Endodermal cell (in vitro differentiated cells): Measurements from ENCODE around the gene FNBP1. TPM values are rescaled to one million over a fixed set of nuclear protein-coding genes. Genes with fewer than 3 reads are reported as not detected.
"Not testable (repeated sequence)": the region's sequence is repeated elsewhere in the genome, so short reads cannot be mapped to it uniquely, and the experiment has no call there.

ENCODE experiments used
- DNase-seq: peaks from one replicate; pipeline ENCODE4 v3.0.0-alpha.2; 2017
- H3K27ac ChIP-seq: 2 replicates; pipeline ENCODE4 v1.5.1; 2013; ENCODE audit warnings: mild to moderate bottlenecking, low read depth, low read length, moderate library complexity
- H3K27me3 ChIP-seq: 2 replicates; pipeline ENCODE4 v1.6.1; 2013; ENCODE audit warnings: mild to moderate bottlenecking, low read length, moderate library complexity; ENCODE audit not compliant: insufficient read depth, control insufficient read depth, poor library complexity, severe bottlenecking
- H3K36me3 ChIP-seq: 2 replicates; pipeline ENCODE4 v1.7.0; 2013; ENCODE audit warnings: mild to moderate bottlenecking, low read length, moderate library complexity; ENCODE audit not compliant: control insufficient read depth, insufficient read depth
- H3K4me1 ChIP-seq: one replicate; pipeline ENCODE4 v1.7.0; 2013; ENCODE audit warnings: low read length; ENCODE audit not compliant: control insufficient read depth, insufficient read depth
- H3K4me3 ChIP-seq: 2 replicates; pipeline ENCODE4 v1.5.1; 2013; ENCODE audit warnings: mild to moderate bottlenecking, low read length, moderate library complexity
- H3K9ac ChIP-seq: 2 replicates; pipeline ENCODE4 v1.6.1; 2013; ENCODE audit warnings: mild to moderate bottlenecking, low read length, moderate library complexity; ENCODE audit not compliant: poor library complexity, severe bottlenecking; ENCODE audit errors: extremely low read depth
- H3K9me3 ChIP-seq: 2 replicates; pipeline ENCODE4 v1.6.1; 2013; ENCODE audit warnings: mild to moderate bottlenecking, low read length, moderate library complexity; ENCODE audit not compliant: control insufficient read depth
- H3K27ac Mint-ChIP-seq: 2 replicates; pipeline ENCODE4 v1.8.0; 2020; ENCODE audit warnings: mixed read lengths
- H3K27me3 Mint-ChIP-seq: 2 replicates; pipeline ENCODE4 v1.8.0; 2021; ENCODE audit warnings: mild to moderate bottlenecking, mixed read lengths; ENCODE audit not compliant: insufficient read depth
- H3K36me3 Mint-ChIP-seq: 2 replicates; pipeline ENCODE4 v1.8.0; 2020; ENCODE audit warnings: low read depth, mixed read lengths
- H3K4me1 Mint-ChIP-seq: 2 replicates; pipeline ENCODE4 v1.8.0; 2020; ENCODE audit warnings: mixed read lengths
- H3K4me3 Mint-ChIP-seq: 2 replicates; pipeline ENCODE4 v1.8.0; 2020; ENCODE audit warnings: mild to moderate bottlenecking, moderate library complexity, mixed read lengths
- H3K9me3 Mint-ChIP-seq: 2 replicates; pipeline ENCODE4 v1.8.0; 2020; ENCODE audit warnings: mild to moderate bottlenecking, mixed read lengths
- WGBS, 2 experiments: methylation state at CpG; one replicate each; pipeline versions ENCODE4 v1.1.5 to v1.1.7; 2013; ENCODE audit warnings: missing lambda C conversion rate in 2 of 2, mixed read lengths in 1 of 2; ENCODE audit not compliant: insufficient coverage in 1 of 2, insufficient read length in 1 of 2; 5-methylcytosine and 5-hydroxymethylcytosine counted together
- total RNA-seq, 2 donors: library from RNA; stranded (reverse); fragmentation: NEBNext Ultra II Directional in 1 of 2; extraction: Animal tissue kit (Norgen Biotek cat#: 25700) in 1 of 2; gene quantifications; 2 replicates in 1 of 2; 3 replicates in 1 of 2; pipeline ENCODE4 v1.2.1, GENCODE V29; 2021
- TF ChIP-seq, protein P1 (sequence below): fragments of 200-600 bp; sonication (generic); conservative IDR thresholded peaks from 2 replicates; pipeline ENCODE4 v1.5.0; 2021; ENCODE audit warnings: antibody characterized with exemption, mild to moderate bottlenecking

FNBP1 gene
- total RNA-seq, 2 donors from 2014 or later: 41.4 to 43.3 TPM

- Mint-ChIP-seq H3K36me3 (peaks cover 18% of the 10 kb centered on the region), H3K27ac (no peak overlapping the region), H3K9me3 (peaks cover 8% of the 10 kb centered on the region), H3K4me1 (no peaks in the 10 kb centered on the region), H3K27me3 (no peaks in the 10 kb centered on the region), H3K4me3 (no peak overlapping the region)
- Histone ChIP-seq H3K4me1 (no peaks in the 10 kb centered on the region), H3K4me3 (no peak overlapping the region), H3K9ac (no peak overlapping the region), H3K36me3 (peaks cover 7% of the 10 kb centered on the region), H3K27me3 (no peaks in the 10 kb centered on the region), H3K27ac (no peak overlapping the region), H3K9me3 (peaks cover 7% of the 10 kb centered on the region)
- TF ChIP-seq, protein P1, sequence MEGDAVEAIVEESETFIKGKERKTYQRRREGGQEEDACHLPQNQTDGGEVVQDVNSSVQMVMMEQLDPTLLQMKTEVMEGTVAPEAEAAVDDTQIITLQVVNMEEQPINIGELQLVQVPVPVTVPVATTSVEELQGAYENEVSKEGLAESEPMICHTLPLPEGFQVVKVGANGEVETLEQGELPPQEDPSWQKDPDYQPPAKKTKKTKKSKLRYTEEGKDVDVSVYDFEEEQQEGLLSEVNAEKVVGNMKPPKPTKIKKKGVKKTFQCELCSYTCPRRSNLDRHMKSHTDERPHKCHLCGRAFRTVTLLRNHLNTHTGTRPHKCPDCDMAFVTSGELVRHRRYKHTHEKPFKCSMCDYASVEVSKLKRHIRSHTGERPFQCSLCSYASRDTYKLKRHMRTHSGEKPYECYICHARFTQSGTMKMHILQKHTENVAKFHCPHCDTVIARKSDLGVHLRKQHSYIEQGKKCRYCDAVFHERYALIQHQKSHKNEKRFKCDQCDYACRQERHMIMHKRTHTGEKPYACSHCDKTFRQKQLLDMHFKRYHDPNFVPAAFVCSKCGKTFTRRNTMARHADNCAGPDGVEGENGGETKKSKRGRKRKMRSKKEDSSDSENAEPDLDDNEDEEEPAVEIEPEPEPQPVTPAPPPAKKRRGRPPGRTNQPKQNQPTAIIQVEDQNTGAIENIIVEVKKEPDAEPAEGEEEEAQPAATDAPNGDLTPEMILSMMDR: no peak
- WGBS, 2 experiments: 80 to 90% methylated on average over 1 to 2 of the region's 2 CpGs
- no peak for DNase-seq
Observed at GRCh38 chr9:130021123-130021522, 21.9 kb downstream of the FNBP1 start.

DNA sequence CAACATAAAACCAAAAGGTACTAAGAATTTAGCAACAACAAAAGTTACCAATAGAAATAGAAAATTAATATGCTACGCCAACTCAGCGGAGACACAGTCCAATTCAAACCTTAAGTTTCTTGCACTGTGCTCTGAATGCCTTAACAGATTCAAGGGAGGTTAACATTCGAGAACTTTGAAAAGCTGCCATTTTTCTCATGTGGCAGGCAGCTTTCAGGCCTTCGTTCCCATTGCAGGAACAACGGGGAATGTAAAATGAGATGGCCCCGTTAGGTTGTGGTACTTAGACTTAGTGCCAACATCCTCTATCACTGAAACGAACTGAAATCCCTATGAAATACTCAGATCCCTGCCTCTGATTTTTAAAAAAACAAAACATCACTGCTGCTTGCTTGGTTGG, 22.4 kb downstream of the FNBP1 start:
- TF ChIP-seq, protein P1: no peak
- H3K27ac Mint-ChIP-seq: no peak overlapping the region
- WGBS, 2 experiments: 77 to 80% methylated on average over 7 of the region's 7 CpGs

DNA sequence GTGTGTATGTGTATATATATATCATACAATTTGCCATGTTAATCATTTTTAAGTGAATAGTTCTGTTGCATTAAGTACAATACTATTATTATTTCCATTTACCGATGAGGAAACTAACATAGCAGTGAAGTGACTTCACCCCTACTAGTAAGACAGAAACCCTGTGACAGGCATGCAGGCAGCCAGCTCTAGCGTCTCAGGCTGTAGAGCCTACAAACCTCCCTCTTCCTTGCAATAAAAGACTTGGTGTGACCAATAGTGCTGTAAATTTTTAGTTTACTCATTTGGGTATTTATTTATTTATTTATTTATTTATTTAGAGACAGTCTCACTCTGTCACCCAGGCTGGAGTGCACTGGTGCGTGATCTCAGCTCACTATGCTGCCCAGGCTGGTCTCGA, 24.7 kb downstream of the FNBP1 start:
- Mint-ChIP-seq H3K27me3 (no peaks in the 10 kb centered on the region), H3K9me3 (peaks cover 8% of the 10 kb centered on the region), H3K4me3 (no peak overlapping the region), H3K4me1 (no peaks in the 10 kb centered on the region), H3K27ac (no peak overlapping the region), H3K36me3 (peaks cover 19% of the 10 kb centered on the region)
- Histone ChIP-seq H3K9ac (no peak overlapping the region), H3K36me3 (peaks cover 8% of the 10 kb centered on the region), H3K4me1 (no peaks in the 10 kb centered on the region), H3K27me3 (no peaks in the 10 kb centered on the region), H3K9me3 (peaks cover 9% of the 10 kb centered on the region), H3K4me3 (no peak overlapping the region), H3K27ac (no peak overlapping the region)
- WGBS, 2 experiments: 94 to 100% methylated on average over 2 to 4 of the region's 4 CpGs
- no peak for DNase-seq
- TF ChIP-seq, protein P1: no peak

More for the DNA sequence above, 22.4 kb downstream of the FNBP1 start:
- Mint-ChIP-seq H3K4me3 (no peak overlapping the region), H3K4me1 (no peaks in the 10 kb centered on the region), H3K36me3 (peaks cover 19% of the 10 kb centered on the region), H3K9me3 (peaks cover 8% of the 10 kb centered on the region), H3K27me3 (no peaks in the 10 kb centered on the region)
- no peak overlapping the region for H3K9ac ChIP-seq
- H3K36me3 ChIP-seq: peaks cover 8% of the 10 kb centered on the region
- DNase-seq: no peak
- H3K4me3 ChIP-seq: no peak overlapping the region
- peaks cover 9% of the 10 kb centered on the region for H3K9me3 ChIP-seq
- H3K27me3 ChIP-seq: no peaks in the 10 kb centered on the region
- no peak overlapping the region for H3K27ac ChIP-seq
- H3K4me1 ChIP-seq: no peaks in the 10 kb centered on the region

DNA sequence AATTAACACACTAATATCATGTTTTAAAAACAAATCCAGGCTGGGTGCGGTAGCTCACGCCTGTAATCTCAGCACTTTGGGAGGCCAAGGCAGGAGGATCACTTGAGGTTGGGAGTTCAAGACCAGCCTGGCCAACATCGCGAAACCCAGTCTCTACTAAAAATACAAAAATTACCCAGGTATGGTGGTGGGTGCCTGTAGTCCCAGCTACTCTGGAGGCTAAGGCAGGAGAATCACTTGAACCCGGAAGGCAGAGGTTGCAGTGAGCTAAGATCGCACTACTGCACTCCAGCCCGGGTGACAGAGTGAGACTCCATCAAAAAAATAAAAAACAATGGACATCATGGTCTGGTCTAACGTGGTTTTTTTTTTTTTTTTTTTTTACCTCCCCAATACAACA, 25.5 kb downstream of the FNBP1 start:
- not testable (repeated sequence) for H3K4me1 Mint-ChIP-seq, H3K27ac ChIP-seq, H3K4me1 ChIP-seq, H3K36me3 ChIP-seq, H3K9me3 Mint-ChIP-seq, H3K27me3 ChIP-seq, H3K27ac Mint-ChIP-seq, H3K9ac ChIP-seq, H3K4me3 Mint-ChIP-seq, H3K27me3 Mint-ChIP-seq, H3K4me3 ChIP-seq, DNase-seq, H3K9me3 ChIP-seq
- WGBS, 2 experiments: 94 to 96% methylated on average over 8 of the region's 8 CpGs
- peaks cover 19% of the 10 kb centered on the region for H3K36me3 Mint-ChIP-seq
